Fibroblast of mammary gland (primary cell): Measurements from ENCODE around the gene HHIPL1.

Experiments
- DNase-seq: peaks from one replicate; pipeline ENCODE4 v3.0.0-alpha.2; 2010; ENCODE audit warnings: low read depth
- H3K4me3 ChIP-seq: 2 replicates; pipeline ENCODE4 v1.5.1; 2011; ENCODE audit warnings: low read depth, mild to moderate bottlenecking, low read length, moderate library complexity; ENCODE audit not compliant: control insufficient read depth
- TF ChIP-seq, protein P1 (sequence below): conservative IDR thresholded peaks from 2 replicates; pipeline ENCODE4 v1.5.1; 2011; ENCODE audit warnings: low read depth, low read length, inconsistent platforms; ENCODE audit not compliant: control insufficient read depth, insufficient read depth

HHIPL1 gene

DNA sequence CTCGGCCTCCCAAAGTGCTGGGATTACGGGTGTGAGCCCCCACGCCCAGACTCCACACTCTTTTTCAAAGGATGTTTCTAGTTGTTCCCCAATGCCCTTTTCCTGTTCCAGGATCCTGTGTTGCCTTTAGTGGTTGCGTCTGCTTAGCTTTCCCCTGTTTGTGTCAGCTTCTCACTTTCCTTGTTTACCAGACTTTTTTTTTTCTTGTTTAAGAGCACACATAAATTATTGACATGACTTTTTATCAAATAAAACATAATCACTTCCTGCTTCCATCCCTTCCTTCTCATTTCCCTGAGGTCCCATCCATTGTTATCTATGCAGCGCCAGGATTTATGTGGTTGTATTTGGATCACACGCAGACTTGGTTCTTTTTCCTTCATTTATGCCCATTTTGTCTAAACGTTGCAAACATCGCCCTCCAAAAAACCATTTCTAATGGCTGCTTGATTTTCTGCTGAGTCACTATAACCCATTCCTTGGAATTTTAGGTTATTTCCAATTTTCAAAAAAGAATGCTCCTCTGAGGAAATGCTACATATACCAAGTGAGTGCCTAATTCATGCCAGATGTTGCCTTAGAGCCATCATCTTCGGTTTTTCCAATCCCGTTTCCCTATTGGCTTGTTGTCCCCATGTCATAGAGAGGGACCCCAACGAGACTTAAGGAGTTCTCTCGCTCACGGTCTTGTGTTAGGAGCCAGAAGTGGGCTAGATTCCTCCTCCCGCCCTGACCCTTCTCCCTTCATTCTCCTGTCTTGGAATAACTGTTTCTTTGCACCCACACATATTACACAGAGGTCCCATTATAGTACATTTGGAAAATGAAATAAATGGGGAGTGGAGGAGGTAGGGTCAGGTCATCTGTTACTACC, 25.7 kb downstream of the HHIPL1 start:
- TF ChIP-seq, protein P1, sequence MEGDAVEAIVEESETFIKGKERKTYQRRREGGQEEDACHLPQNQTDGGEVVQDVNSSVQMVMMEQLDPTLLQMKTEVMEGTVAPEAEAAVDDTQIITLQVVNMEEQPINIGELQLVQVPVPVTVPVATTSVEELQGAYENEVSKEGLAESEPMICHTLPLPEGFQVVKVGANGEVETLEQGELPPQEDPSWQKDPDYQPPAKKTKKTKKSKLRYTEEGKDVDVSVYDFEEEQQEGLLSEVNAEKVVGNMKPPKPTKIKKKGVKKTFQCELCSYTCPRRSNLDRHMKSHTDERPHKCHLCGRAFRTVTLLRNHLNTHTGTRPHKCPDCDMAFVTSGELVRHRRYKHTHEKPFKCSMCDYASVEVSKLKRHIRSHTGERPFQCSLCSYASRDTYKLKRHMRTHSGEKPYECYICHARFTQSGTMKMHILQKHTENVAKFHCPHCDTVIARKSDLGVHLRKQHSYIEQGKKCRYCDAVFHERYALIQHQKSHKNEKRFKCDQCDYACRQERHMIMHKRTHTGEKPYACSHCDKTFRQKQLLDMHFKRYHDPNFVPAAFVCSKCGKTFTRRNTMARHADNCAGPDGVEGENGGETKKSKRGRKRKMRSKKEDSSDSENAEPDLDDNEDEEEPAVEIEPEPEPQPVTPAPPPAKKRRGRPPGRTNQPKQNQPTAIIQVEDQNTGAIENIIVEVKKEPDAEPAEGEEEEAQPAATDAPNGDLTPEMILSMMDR, result no peak
- DNase-seq, result peak; percentile 31
- no peak overlapping the region for H3K4me3 ChIP-seq

DNA sequence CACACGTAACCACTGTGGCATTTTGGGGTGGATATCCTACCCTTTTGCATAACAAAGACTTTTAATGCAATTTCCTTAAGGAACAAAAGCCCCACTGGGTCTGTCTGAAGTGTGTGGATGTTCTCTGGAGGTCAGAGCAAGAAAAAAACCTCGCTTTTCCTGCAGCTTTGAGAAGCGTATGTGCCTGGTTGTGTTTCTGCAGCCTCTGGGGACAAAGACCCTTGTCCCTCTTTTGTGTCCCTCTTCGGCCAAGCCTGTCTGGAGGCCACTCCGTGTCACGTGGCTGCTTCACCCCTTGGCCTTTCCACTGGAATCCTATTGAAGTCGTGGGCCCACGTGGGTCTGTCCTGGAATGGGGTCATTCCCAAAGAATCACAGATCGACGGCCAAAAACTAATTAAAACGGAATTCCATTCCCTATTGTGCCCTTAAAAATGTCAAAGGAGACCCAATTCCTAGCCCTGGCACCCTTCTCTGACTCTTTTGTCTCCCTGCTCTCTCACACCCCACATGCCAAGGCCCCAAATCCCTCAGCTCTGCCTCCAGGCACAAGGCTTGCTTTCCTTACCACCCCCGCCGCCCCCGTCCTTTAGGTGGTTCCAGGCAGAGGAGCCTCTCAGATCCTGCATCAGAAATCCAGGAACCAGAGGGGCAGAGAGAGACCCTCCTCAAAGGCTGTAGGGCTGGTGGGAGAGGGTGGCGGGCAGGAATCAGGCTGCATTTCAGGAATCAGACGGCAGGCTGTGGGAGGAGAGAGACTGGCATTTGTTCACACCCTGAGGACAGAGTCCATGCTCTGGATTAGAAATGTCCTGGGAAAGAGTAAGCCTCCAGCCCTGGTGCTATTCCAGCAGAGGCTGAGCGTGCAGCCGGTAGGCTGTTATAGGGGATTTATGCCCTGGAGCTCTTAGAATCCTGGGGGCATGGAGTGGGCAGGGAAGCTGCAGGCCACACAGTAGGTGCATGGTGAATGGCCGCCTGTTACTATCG, 26.6 kb downstream of the HHIPL1 start:
- no peak overlapping the region for H3K4me3 ChIP-seq
- DNase-seq, result peak; percentile 28
- TF ChIP-seq, protein P1, result no peak

- TF ChIP-seq, protein P1, result no peak
- no peak for DNase-seq
- H3K4me3 ChIP-seq, result no peak overlapping the region
These were observed 27.8 kb downstream of the HHIPL1 start for GRCh38 chr14:99672506-99673304.

DNA sequence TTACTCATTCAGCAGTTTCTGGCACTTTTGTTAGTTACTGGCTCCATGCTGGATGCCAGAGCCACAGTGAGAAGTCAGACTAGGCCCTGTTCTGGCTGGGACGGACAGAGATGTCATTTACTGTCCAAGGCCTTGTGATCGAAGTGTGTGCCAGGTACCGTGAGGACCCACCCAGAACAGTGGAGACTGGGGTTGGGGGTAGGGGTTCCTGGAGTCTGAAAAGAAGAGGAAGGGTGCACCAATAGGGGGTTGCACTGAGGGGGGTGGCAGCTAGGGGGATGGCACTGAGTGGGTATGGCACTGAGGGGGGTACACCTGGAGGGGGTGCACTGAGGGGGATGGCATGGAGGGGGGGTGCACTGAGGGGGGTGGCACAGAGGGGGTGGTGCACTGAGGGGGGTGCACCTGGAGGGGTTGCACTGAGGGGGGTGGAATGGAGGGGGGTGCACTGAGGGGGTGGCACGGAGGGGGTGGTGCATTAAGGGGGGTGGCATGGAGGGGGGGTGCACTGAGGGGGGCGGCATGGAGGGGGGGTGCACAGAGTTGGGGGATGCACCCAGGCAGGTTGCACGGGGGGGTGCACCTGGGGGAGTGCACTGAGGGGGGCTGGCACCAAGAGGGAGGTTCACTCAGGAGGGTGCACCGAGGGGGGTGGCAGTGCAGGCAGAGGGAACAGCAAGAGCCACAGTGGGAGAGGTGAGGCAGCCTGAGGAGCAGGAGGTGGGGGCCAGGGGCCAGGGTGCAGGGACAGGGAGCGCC, 28.6 kb downstream of the HHIPL1 start:
- H3K4me3 ChIP-seq, result no peak overlapping the region
- DNase-seq, result no peak
- TF ChIP-seq, protein P1, result no peak

GRCh38 chr14:99674064-99674650, 29.2 kb downstream of the HHIPL1 start:
- H3K4me3 ChIP-seq, result no peak overlapping the region
- TF ChIP-seq, protein P1, result no peak
- DNase-seq, result no peak
